ENCODE measurements around the gene TAT. TPM values are rescaled to one million over a fixed set of nuclear protein-coding genes. Genes with fewer than 3 reads are reported as not detected.

Gene TAT
- total RNA-seq, 6 donors from 2014 or later: 0.15 to 0.88 (median 0.54) TPM; not detected in 2

- no peaks in the 10 kb centered on the region for H3K36me3 ChIP-seq
- H3K4me3 ChIP-seq: no peak overlapping the region
- 26 to 33% methylated on average over 10 to 11 of the region's 11 CpGs for WGBS, 2 donors
- TF ChIP-seq POLR2AphosphoS5 (IDR thresholded peaks at IDR 0.05) (no peak), POLR2A (IDR thresholded peaks at IDR 0.05) (no peak), CTCF (IDR thresholded peaks at IDR 0.05) (peak in 3 of 6 experiments; percentile 26 to 34 (median 33)), EP300 (IDR thresholded peaks at IDR 0.05) (no peak)
- DNase-seq: peak in 1 of 2 donors; percentile 29
- no peaks in the 10 kb centered on the region for H3K9me3 ChIP-seq
- H3K4me1 ChIP-seq: no peaks in the 10 kb centered on the region
- no peak overlapping the region for H3K27ac ChIP-seq
- ATAC-seq (ENCODE audit: low FRiP score in 2 of 2): peak in 1 of 2 donors; percentile 75
- H3K27me3 ChIP-seq: no peaks in the 10 kb centered on the region
Observed at GRCh38 chr16:71542377-71542776, 34.5 kb downstream of the TAT start.

GRCh38 chr16:71537643-71538042 lies 39.2 kb downstream of the TAT start:
- H3K9me3 ChIP-seq: no peaks in the 10 kb centered on the region
- TF ChIP-seq POLR2A (IDR thresholded peaks at IDR 0.05): no peak
- TF ChIP-seq CTCF (IDR thresholded peaks at IDR 0.05): peak in 5 of 6 experiments; percentile 16 to 53 (median 27)
- H3K4me3 ChIP-seq: no peak overlapping the region
- 65 to 74% methylated on average over 6 of the region's 6 CpGs for WGBS, 2 donors
- no peaks in the 10 kb centered on the region for H3K4me1 ChIP-seq
- no peaks in the 10 kb centered on the region for H3K36me3 ChIP-seq
- H3K27ac ChIP-seq: no peak overlapping the region
- no peaks in the 10 kb centered on the region for H3K27me3 ChIP-seq
- ATAC-seq (ENCODE audit: low FRiP score in 2 of 2) (peak; percentile 32 to 38), DNase-seq (no peak)

- peak in 1 of 2 donors; percentile 26 for ATAC-seq (ENCODE audit: low FRiP score in 2 of 2)
- TF ChIP-seq CTCF (IDR thresholded peaks at IDR 0.05) (no peak), POLR2AphosphoS5 (IDR thresholded peaks at IDR 0.05) (no peak), EP300 (IDR thresholded peaks at IDR 0.05) (no peak), POLR2A (IDR thresholded peaks at IDR 0.05) (no peak)
- Histone ChIP-seq H3K9me3 (no peaks in the 10 kb centered on the region), H3K36me3 (no peaks in the 10 kb centered on the region), H3K4me3 (no peak overlapping the region), H3K27me3 (no peaks in the 10 kb centered on the region), H3K4me1 (no peaks in the 10 kb centered on the region), H3K27ac (no peak overlapping the region)
- WGBS, 2 donors: 93% methylated on average over 12 to 28 of the region's 28 CpGs
- DNase-seq: peak in 1 of 2 donors; percentile 61
Observed at GRCh38 chr16:71536752-71537499, 40.0 kb downstream of the TAT start.

GRCh38 chr16:71532366-71532765 lies 44.5 kb downstream of the TAT start:
- no peak for DNase-seq
- Histone ChIP-seq H3K27me3 (no peaks in the 10 kb centered on the region), H3K27ac (no peak overlapping the region), H3K4me1 (no peaks in the 10 kb centered on the region), H3K9me3 (no peaks in the 10 kb centered on the region), H3K4me3 (no peak overlapping the region), H3K36me3 (no peaks in the 10 kb centered on the region)
- no peak for TF ChIP-seq EP300 (IDR thresholded peaks at IDR 0.05)
- no peak for TF ChIP-seq POLR2AphosphoS5 (IDR thresholded peaks at IDR 0.05)
- TF ChIP-seq POLR2A (IDR thresholded peaks at IDR 0.05): no peak
- no peak for TF ChIP-seq CTCF (IDR thresholded peaks at IDR 0.05)
- 65 to 82% methylated on average over 3 of the region's 3 CpGs for WGBS, 2 donors
- no peak for ATAC-seq (ENCODE audit: low FRiP score in 2 of 2)

- 78 to 81% methylated on average over 4 of the region's 4 CpGs for WGBS, 2 donors
- TF ChIP-seq POLR2AphosphoS5 (IDR thresholded peaks at IDR 0.05): no peak
Observed at GRCh38 chr16:71528863-71529262, 48.0 kb downstream of the TAT start.

More at GRCh38 chr16:71528863-71529262, 48.0 kb downstream of the TAT start:
- Histone ChIP-seq H3K4me3 (no peak overlapping the region), H3K4me1 (no peaks in the 10 kb centered on the region), H3K9me3 (no peaks in the 10 kb centered on the region), H3K27me3 (no peaks in the 10 kb centered on the region), H3K27ac (no peak overlapping the region), H3K36me3 (no peaks in the 10 kb centered on the region)
- ATAC-seq (ENCODE audit: low FRiP score in 2 of 2) (no peak), DNase-seq (no peak)
